Smooth muscle cell of the brain vasculature (primary cell): ENCODE measurements around the gene TOMM5.
"Not testable (repeated sequence)": the region's sequence is repeated elsewhere in the genome, so short reads cannot be mapped to it uniquely, and the experiment has no call there.

Source experiments
- DNase-seq: peaks from one replicate; pipeline ENCODE4 v3.0.0-alpha.2; 2012; ENCODE audit warnings: low read depth, low spot score

The TOMM5 gene

DNA sequence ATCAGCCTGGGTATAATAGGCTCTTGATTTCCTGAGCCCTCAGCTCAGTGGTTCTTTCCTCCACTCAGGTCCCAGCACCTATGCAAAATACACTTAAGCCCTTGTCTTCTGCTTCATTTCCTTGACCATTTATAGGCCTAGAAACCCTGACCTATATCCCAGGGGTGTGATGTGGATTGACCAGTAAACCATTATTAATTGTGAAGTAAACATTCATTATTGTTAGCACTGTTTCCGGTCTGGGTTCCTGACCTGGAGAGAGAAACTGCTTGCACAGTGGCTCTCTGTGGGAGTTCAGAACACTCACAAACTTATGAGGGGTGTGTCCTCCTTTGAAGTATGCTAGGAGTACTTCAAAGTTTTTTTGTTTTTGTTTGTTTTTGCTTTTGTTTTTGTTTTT, 19.6 kb upstream of the TOMM5 start:
- no peak for DNase-seq

DNA sequence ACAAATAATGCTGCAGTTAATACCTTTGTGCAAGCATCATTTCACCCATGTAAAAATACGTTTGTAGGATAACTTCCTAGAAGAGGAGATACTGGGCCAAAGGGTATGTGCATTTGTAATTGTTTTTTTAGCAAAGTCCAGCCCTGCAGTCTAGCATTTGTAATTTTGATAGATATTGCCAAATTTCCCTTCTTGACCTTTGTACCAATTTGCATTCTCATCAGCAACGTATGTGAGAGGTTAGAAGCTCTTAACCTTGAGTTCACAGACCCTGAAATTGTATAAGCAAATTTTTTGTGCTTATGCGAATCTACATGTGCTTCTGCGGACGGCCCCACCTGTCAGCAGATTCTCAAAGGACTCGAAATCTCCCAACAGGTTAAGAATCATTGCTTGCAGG, 18.6 kb upstream of the TOMM5 start:
- no peak for DNase-seq

DNA sequence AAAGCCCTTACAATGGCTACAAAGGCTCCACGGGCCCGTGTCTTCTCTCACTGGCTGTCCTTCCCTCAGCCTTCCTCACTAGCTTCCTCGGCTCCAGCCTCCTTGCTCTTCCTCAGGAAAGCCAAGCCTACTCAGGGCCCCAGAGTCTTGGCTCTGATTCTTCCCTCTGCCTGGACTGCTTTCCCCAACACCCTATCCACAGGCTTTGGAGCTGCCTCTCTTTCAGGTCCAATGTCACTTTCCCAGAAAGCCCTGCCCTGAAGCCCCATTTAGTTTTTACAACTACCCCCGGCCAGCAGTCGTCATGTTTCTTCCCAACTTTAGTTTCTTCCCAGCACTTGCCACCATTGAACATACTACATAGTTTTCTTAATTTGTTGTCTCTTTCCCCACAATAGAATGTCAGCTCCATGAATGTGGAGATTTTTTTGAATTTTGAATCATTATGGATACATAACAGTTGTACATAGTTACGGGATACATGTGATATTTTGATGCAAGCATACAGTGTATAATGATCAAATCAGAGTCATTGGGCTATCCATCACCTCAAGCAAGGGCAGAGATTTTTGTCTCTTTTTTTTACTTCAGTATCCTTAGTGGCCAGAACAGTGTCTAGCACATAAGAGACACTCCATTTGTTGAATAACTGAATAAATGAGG, 17.5 kb upstream of the TOMM5 start:
- DNase-seq, result no peak

GRCh38 chr9:37608250-37608649, 15.9 kb upstream of the TOMM5 start:
- DNase-seq, result no peak

- DNase-seq, result no peak
Measured at GRCh38 chr9:37604296-37604695, 11.9 kb upstream of the TOMM5 start.

GRCh38 chr9:37602817-37603216, 10.4 kb upstream of the TOMM5 start:
- no peak for DNase-seq

GRCh38 chr9:37602061-37602460, 9.7 kb upstream of the TOMM5 start:
- not testable (repeated sequence) for DNase-seq

- no peak for DNase-seq
Measured at GRCh38 chr9:37596504-37596903, 4.1 kb upstream of the TOMM5 start.

- DNase-seq, result no peak
Measured at GRCh38 chr9:37593883-37594448, 1.6 kb upstream of the TOMM5 start.

DNA sequence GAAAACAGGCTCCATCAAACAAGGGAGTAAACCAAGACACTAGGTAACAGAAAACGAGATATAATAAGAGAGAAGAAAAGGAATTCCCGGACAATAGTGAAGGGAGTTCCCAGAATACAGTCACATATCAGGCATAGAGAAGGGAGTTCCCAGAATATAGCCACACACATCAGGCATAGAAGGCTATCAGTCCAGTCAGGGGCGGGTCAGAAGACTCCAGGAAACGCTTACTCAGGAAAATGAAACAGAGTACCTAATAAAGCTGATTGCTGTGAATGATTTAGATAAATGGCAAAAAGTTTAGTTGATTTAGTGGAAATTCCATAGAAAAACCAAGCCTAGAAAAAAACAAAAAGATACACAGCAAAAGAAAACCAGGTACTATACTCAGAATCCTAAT, 4.9 kb downstream of the TOMM5 start:
- no peak for DNase-seq

DNA sequence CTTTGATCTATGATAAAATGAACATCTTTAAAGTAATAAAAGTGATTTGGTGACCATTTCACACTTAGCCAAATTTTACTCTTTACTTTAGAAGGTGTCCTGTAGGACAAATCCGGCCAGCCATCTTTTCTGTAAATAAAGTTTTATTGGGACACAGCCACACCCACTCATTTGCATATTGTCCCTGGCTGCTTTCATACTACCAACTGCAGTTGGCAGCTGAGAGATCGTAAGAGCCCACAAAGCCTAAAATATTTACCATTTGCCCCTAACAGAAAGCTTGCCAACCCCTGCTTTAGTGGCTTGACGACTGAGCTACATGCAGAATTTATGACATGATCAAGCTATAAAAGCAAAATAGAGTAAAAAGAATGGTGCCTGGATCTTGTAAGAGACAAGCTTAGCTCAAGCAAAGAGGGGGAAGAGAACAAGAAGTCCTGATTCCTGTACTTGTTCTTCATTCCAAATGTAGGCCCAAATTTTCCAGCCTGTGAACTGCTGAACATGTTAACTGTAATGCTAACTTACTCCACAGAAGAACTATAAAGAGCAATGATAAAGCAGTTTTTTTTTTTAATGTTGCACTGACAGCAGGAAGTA, 8.8 kb downstream of the TOMM5 start:
- no peak for DNase-seq

- no peak for DNase-seq
Measured at GRCh38 chr9:37582548-37583157, 9.7 kb downstream of the TOMM5 start.

- no peak for DNase-seq
Measured at GRCh38 chr9:37575921-37576721, 16.3 kb downstream of the TOMM5 start, which contains the start of gene FBXO10. TSS of gene FBXO10 (minus strand) at chr9:37576380. CDS start at chr9:37541768, 34,612 bp downstream.

GRCh38 chr9:37575511-37575914, 16.9 kb downstream of the TOMM5 start:
- no peak for DNase-seq

DNA sequence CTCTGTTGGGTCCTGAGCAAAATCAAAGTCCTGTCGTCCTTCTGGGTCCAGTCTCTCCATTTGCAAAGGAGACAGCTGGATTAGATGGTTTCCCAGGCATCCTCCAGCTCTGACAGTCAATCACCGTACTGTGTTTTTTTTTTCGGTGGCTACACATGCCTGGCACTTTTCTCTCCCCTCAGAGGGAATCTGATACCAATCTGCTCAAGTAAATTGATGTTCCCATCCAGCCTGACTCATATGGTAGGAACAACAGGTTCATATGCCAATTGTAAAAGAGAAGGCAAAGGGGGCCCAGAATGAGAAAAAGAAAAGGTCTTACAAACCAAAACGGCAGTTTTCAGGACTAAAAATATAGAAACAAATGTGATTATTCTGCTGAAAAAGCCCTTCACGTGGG, 17.4 kb downstream of the TOMM5 start:
- no peak for DNase-seq

- no peak for DNase-seq
Measured at GRCh38 chr9:37574241-37574721, 18.1 kb downstream of the TOMM5 start.

GRCh38 chr9:37571282-37571681, 21.1 kb downstream of the TOMM5 start:
- DNase-seq, result no peak

GRCh38 chr9:37566716-37567115, 25.7 kb downstream of the TOMM5 start:
- no peak for DNase-seq

DNA sequence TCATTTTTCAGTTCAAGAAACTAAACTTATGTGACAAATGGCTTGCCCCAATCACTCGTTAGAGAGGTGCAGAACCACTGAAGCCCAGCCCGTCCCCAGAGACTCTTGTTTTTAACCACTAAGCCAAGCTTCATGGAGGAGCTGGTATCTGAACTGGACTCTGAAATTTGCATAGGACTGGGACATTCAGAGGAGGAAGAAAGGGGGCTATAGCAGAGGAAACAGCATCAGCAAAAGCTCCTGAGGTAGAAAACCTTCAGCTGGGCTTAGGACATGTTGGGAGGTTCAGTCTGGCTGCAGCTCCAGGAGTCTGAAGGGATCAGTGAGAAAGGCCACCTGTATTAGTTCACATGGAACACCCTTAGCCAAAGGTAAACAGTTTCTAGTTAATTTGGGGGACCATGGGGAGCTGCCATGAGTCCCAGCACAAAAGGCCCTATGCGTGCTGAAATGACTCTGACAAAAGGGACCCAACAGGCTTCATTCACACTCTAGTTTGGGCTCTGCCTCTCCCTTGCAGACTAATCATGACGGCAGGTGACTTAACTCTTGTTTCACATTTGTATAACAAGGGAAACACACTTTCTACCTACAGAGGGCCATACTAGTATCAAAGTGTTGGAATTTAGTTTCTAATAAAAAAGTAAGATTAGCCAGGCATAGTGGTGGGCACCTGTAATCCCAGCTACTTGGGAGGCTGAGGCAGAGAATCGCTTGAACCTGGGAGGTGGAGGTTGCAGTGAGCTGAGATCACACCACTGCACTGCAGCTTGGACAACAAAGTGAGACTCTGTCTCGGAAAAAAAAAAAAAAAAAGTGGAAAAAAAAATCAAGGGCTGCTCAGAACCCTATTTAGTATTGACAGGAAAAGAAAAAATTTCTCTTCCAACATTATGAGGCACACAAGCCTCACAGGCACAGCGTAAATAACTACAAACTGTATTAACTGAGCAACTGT, 26.5 kb downstream of the TOMM5 start:
- no peak for DNase-seq

DNA sequence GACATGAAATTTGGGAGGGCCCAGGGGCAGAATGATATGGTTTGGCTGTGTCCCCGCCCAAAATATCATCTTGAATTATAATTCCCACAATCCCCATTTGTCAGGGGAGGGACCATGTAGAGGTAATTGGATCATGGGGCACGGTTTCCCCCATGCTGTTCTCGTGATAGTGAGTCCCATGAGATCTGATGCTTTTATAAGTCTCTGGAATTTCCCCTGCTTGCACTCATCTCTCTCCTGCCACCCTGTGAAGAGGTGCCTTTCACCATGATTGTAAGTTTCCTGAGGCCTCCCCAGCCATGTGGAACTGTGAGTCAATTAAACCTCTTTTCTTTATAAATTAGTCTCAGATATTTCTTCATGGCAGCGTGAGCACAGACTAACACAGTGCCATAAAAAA, 27.5 kb downstream of the TOMM5 start:
- DNase-seq, result no peak
